HK-2 (cell line): ENCODE data around the gene CXCL1.

ENCODE experiments used
- DNase-seq: peaks from one replicate; pipeline ENCODE4 v3.0.0-alpha.2; 2018; ENCODE audit not compliant: unreplicated experiment

Gene CXCL1

DNA sequence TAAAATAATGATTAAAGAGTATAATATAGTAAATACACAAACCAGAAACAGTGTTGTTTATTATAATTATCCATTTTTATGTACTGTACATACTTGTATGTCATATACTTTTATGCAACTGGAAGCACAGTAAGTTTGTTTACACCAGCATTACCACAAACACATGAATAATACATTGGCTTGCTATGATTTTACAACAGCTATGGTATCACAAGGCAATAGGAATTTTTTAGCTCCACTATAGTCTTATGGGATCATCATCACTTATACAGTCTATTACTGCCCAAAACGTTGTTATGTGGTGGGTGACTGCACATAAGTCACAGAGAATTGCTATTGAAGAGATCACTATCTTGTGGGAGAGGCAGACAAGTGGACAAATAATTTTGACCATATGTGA, 17.9 kb upstream of the CXCL1 start:
- DNase-seq = no peak

DNA sequence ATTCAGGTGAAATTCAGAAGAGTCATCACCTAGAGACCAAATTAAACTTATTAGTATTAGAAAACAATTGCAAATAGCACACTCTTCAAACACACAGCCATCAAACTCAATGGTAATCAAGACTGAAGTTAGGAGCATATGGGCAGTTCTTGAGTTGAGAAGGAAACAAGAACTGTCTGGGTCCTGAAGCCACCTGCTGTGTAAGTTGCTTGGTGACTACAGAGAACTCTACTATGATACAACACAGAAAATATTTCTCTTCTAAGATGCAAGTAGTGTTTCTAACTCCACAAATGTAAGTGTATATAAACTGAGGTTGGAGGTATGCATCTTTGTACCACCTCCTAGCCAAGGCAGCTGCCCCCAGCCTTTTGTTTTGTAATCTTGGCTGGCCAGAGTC, 16.4 kb upstream of the CXCL1 start:
- no peak for DNase-seq

DNA sequence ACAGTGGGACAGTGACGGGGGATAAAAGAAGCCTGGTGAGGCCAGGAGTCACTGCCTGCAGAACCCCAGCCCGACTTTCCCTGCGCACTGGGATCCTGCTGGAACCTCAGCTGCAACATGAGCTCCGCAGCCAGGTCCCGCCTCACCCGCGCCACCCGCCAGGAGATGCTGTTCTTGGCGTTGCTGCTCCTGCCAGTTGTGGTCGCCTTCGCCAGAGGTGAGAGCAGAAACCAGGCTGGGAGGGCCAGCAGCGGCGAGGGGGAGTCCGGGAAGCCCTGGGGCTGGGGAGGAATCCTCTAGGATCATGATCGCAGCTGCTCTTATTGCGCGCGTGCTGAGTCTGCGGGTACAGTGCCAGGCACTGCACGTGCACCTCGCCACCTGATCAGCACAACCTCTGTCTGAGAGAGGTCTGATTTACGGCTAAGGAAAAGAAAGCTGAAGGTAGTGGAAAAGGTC, 15.9 kb upstream of the CXCL1 start, which contains the start of gene PF4V1:
Gene PF4V1 (plus strand): TSS at position 51 of the 459 bp plus-strand sequence. CDS start 67 bp downstream, at position 118.
- no peak for DNase-seq

DNA sequence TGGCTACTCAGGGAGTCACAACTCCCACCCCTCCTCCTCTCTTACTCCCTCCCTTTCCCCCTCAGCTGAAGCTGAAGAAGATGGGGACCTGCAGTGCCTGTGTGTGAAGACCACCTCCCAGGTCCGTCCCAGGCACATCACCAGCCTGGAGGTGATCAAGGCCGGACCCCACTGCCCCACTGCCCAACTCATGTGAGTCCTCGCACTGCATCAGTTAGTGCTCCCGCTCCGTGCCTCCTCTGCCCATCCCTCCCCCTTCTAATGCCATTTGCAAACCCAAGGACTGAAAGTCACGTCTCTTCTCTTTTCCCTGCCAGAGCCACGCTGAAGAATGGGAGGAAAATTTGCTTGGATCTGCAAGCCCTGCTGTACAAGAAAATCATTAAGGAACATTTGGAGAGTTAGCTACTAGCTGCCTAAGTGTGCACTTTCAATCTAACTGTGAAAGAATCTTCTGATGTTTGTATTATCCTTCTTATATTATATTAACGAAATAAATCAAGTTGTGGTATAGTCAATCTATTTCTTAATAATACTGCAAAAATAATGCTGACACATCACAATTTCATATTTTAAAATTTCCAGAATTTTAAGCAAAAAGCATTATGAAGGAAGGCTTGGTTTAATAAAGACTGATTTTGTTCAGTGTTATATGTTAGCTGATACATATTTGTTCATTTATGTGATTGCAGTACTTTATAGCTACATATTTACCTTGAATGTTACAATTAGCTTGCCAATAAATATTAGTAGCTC, 15.3 kb upstream of the CXCL1 start:
- DNase-seq = no peak

DNA sequence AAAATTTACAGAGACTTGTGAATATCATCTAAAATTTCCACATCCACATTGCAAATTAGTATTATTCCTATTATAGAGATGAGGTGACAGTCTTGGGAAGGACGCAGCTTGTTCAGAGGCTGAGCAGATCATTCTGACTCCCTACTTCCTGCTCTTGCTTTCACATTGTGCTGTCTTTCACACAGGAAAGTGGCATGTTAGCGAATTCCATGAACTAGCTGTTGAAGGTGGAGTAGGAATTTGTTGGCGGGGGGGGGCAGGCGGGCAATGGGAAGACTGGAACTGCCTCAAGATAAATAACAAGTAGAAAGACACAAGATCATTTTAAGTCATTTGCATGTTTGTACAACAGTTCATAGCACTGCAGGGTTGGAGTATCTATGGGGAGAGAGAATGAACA, 13.8 kb upstream of the CXCL1 start:
- DNase-seq = no peak

GRCh38 chr4:73856518-73856917, 12.7 kb upstream of the CXCL1 start:
- no peak for DNase-seq

- DNase-seq = no peak
Observed at GRCh38 chr4:73859614-73860088, 9.5 kb upstream of the CXCL1 start.

GRCh38 chr4:73860181-73860580, 9.0 kb upstream of the CXCL1 start:
- no peak for DNase-seq

DNA sequence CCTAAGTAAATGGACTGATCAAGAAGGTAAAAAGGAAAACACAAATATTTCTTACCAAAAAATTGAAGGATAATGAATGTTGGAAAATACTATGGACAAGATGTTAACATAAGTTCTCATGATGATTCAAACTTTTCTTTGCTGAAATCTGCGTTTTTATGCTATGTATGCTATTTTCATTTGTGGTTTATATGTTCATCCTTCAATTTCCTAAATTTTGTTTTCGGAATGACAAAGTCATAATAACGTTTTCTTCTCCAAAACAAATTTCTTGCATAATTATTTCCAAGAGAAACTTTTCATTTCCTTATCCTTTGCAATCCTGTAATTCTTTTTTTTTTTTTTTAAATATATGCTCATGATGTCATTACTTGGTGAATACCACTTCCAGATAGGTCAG, 8.3 kb upstream of the CXCL1 start:
- no peak for DNase-seq

- DNase-seq = no peak
Observed at GRCh38 chr4:73862322-73862721, 6.9 kb upstream of the CXCL1 start.

DNA sequence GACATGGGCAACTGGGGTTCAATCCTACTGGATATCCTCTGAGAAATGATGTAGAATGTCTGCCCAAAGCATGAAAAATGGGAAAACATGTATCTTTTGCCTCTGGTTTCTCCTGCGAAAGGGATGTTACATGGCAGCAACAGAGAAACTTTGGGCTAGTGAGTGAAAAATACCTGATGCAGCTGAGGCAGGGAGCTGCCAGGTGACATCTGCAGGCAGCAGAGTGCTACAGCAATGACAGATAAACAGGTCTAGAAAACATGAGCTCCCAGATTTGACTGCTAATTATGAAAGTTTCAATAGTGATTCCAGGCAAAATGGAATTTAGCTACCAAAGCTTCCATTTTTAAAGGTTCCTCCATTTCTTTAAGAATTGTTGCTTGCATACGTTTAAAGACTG, 4.8 kb upstream of the CXCL1 start:
- DNase-seq = no peak

GRCh38 chr4:73864961-73865360, 4.2 kb upstream of the CXCL1 start:
- no peak for DNase-seq

- no peak for DNase-seq
Observed at GRCh38 chr4:73865431-73866096, 3.6 kb upstream of the CXCL1 start.

- no peak for DNase-seq
Observed at GRCh38 chr4:73866246-73866645, 2.9 kb upstream of the CXCL1 start.

- no peak for DNase-seq
Observed at GRCh38 chr4:73867783-73868182, 1.4 kb upstream of the CXCL1 start.

- no peak for DNase-seq
Observed at GRCh38 chr4:73868206-73869129, 725 bp upstream of the CXCL1 start.

GRCh38 chr4:73870260-73870659, 1.1 kb downstream of the CXCL1 start:
- no peak for DNase-seq

- no peak for DNase-seq
Observed at GRCh38 chr4:73870768-73871167, 1.6 kb downstream of the CXCL1 start.

- DNase-seq = no peak
Observed at GRCh38 chr4:73871511-73872310, 2.5 kb downstream of the CXCL1 start.

GRCh38 chr4:73872316-73873108, 3.3 kb downstream of the CXCL1 start:
- no peak for DNase-seq
